Ishikawa (cell line): Measurements from ENCODE around the gene GLIS2.

Experiments
- CREB1 ChIP-seq: IDR thresholded peaks from 2 replicates; pipeline ENCODE4 v1.6.1; 2012; ENCODE audit warnings: low read depth
- EP300 ChIP-seq: IDR thresholded peaks from 2 replicates; pipeline ENCODE4 v1.6.1; 2012; ENCODE audit warnings: borderline replicate concordance
- FOXM1 ChIP-seq: IDR thresholded peaks from 2 replicates; pipeline ENCODE4 v1.6.1; 2012; ENCODE audit warnings: low read depth, borderline replicate concordance
- RAD21 ChIP-seq: IDR thresholded peaks from 2 replicates; pipeline ENCODE4 v1.6.1; 2012; ENCODE audit warnings: low read depth
- TCF12 ChIP-seq: IDR thresholded peaks from 2 replicates; pipeline ENCODE4 v1.6.1; 2012; ENCODE audit warnings: low read depth
- ZBTB7A ChIP-seq: IDR thresholded peaks from 2 replicates; pipeline ENCODE4 v1.6.1; 2012; ENCODE audit warnings: low read depth
- TF ChIP-seq, protein P1 (sequence below): IDR thresholded peaks from 2 replicates; pipeline ENCODE4 v1.6.1; 2012; ENCODE audit warnings: low read depth, mild to moderate bottlenecking

DNA sequence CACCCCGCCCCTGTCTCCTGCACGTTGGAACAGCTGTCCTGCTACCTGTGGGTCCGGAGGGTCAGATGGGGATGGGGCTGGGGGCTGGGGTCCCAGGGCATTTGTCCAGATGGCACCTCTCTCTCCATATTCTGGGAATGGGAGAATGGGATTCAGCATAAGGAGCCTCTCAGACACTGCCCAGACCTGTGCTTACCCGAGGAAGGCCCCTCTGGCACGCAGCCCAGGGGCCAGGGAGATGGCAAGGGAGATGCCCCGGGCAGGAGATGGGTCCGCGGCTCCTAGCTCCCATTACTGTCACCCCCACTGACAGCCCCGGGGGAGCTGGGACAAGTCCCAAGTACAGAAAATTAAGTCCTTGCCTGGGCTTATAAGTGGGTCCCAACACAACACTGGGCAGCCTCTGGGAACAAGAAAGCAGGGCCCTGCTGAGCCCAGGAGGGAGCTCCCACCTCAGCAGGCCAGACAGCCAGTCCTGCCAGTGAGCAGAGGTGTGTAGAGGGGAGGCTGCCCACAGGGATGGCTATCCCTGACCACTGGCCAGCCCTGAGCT lies 57.6 kb downstream of the GLIS2 start:
- no peak for TF ChIP-seq TCF12
- TF ChIP-seq ZBTB7A, result no peak
- no peak for TF ChIP-seq FOXM1
- no peak for TF ChIP-seq EP300
- TF ChIP-seq, protein P1, sequence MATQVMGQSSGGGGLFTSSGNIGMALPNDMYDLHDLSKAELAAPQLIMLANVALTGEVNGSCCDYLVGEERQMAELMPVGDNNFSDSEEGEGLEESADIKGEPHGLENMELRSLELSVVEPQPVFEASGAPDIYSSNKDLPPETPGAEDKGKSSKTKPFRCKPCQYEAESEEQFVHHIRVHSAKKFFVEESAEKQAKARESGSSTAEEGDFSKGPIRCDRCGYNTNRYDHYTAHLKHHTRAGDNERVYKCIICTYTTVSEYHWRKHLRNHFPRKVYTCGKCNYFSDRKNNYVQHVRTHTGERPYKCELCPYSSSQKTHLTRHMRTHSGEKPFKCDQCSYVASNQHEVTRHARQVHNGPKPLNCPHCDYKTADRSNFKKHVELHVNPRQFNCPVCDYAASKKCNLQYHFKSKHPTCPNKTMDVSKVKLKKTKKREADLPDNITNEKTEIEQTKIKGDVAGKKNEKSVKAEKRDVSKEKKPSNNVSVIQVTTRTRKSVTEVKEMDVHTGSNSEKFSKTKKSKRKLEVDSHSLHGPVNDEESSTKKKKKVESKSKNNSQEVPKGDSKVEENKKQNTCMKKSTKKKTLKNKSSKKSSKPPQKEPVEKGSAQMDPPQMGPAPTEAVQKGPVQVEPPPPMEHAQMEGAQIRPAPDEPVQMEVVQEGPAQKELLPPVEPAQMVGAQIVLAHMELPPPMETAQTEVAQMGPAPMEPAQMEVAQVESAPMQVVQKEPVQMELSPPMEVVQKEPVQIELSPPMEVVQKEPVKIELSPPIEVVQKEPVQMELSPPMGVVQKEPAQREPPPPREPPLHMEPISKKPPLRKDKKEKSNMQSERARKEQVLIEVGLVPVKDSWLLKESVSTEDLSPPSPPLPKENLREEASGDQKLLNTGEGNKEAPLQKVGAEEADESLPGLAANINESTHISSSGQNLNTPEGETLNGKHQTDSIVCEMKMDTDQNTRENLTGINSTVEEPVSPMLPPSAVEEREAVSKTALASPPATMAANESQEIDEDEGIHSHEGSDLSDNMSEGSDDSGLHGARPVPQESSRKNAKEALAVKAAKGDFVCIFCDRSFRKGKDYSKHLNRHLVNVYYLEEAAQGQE, result no peak
- TF ChIP-seq CREB1, result no peak
- no peak for TF ChIP-seq RAD21
